ENCODE results near the gene CREB3L2. TPM values are rescaled to one million over a fixed set of nuclear protein-coding genes. Genes with fewer than 3 reads are reported as not detected.
A peak's percentile ranks its signal among the peaks of the same experiment; 100 is the strongest.

Gene CREB3L2
- polyA plus RNA-seq, 1 of the 3 experiments (the other 2 are of a cell fraction), result 22.9 TPM

- Histone ChIP-seq H3K27ac (ENCODE audit: low read depth in 2 of 2, low read length in 1 of 2) (peak overlapping the region in 1 of 2 experiments; percentile 94; a peak in 2 of 4 replicates), H3K9me2 (no peaks in the 10 kb centered on the region), H3K9me3 (no peaks in the 10 kb centered on the region), H3F3A (replicated peaks; ENCODE audit: insufficient read depth) (peaks cover 16% of the 10 kb centered on the region), H3K27me3 (ENCODE audit: insufficient read depth) (no peaks in the 10 kb centered on the region), H4K20me1 (ENCODE audit: insufficient read depth) (no peaks in the 10 kb centered on the region), H3K36me3 (replicated peaks in 1 of 2; ENCODE audit: control insufficient read depth in 1 of 2, insufficient read depth in 2 of 2, low read length in 1 of 2) (peaks cover 3 to 11% of the 10 kb centered on the region in 2 experiments), H3K79me2 (ENCODE audit: insufficient read depth) (peaks cover 98% of the 10 kb centered on the region), H3K4me1 (ENCODE audit: control insufficient read depth in 1 of 2, insufficient read depth in 2 of 2, low read depth in 1 of 2, low read length in 1 of 2) (peaks cover 23 to 41% of the 10 kb centered on the region in 2 experiments; a peak in 3 of 4 replicates), H3K4me2 (peak overlapping the region; percentile 8; the same call in 1 of the 2 replicates), H2AFZ (ENCODE audit: low read depth) (no peak overlapping the region), H3K4me3 (ENCODE audit: low read depth in 2 of 2, low read length in 1 of 2) (no peak overlapping the region), H3K9ac (no peak overlapping the region)
- ChIA-PET CTCF (interaction anchor here (0.6 to 1.5 kb wide), 6 partner anchors 10 to 29 kb away, joined by 3 to 8 read pairs (median 3); partner anchors contain the start of gene CREB3L2), POLR2A (no interaction called here)
- 100% methylated on average over 1 of the region's 2 CpGs for WGBS (ENCODE audit: low lambda C conversion rate)
- TF ChIP-seq FOSL2 (IDR thresholded peaks at IDR 0.05; ENCODE audit: borderline replicate concordance, low read depth) (no peak), IRF3 (IDR thresholded peaks at IDR 0.05; ENCODE audit: low read depth, low read length) (no peak), EP300 (IDR thresholded peaks at IDR 0.05; ENCODE audit: borderline replicate concordance in 1 of 2, low read depth in 1 of 2, low read length in 1 of 2) (no peak), USF2 (IDR thresholded peaks at IDR 0.05; ENCODE audit: borderline replicate concordance, low read depth, low read length) (no peak), NRF1 (IDR thresholded peaks at IDR 0.05; ENCODE audit: low read depth, low read length) (no peak), SMC3 (IDR thresholded peaks at IDR 0.05; ENCODE audit: low read depth, low read length) (no peak), ZBTB33 (IDR thresholded peaks at IDR 0.05; ENCODE audit: borderline replicate concordance, low read depth) (no peak), JUND (IDR thresholded peaks at IDR 0.05) (no peak), CTCF (IDR thresholded peaks at IDR 0.05) (no peak), USF1 (IDR thresholded peaks at IDR 0.05; ENCODE audit: borderline replicate concordance, low read depth) (no peak)
- DNase-seq, result no peak
These were observed 21.6 kb downstream of the CREB3L2 start for GRCh38 chr7:137980308-137980707.

Data from SK-N-SH (cell line).